Gastroesophageal sphincter (tissue), 3 donors: ENCODE results near the gene RXRA.

Source experiments
- CTCF ChIP-seq, 4 experiments: fragments of 200-600 bp in 2 of 4; fragments of 450-650 bp in 2 of 4; sonication (generic) in 1 of 4; IDR thresholded peaks; one replicate each; pipeline ENCODE4 v1.5.1; 2017 to 2019; ENCODE audit warnings: antibody characterized with exemption in 4 of 4, mild to moderate bottlenecking in 2 of 4, moderate library complexity in 2 of 4
- POLR2A ChIP-seq, 2 donors: fragments of 450-650 bp; IDR thresholded peaks; one replicate each; pipeline ENCODE4 v1.6.1; 2017; ENCODE audit warnings: antibody characterized with exemption in 2 of 2, mild to moderate bottlenecking in 2 of 2, moderate library complexity in 1 of 2

- TF ChIP-seq CTCF (IDR thresholded peaks at IDR 0.05) (no peak), POLR2A (IDR thresholded peaks at IDR 0.05) (no peak)
These were observed 33.2 kb upstream of the RXRA start for GRCh38 chr9:134293031-134293521.
